Subcutaneous abdominal adipose tissue (tissue), 5 donors: ENCODE results near the gene DOCK7.

ENCODE experiments used
- H3K27ac ChIP-seq: one replicate; pipeline ENCODE4 v1.7.0; 2013; ENCODE audit warnings: low read depth, mild to moderate bottlenecking, inconsistent platforms, low read length, moderate library complexity
- H3K27me3 ChIP-seq, 5 donors: one replicate each; pipeline ENCODE4 v1.7.0; 2013; ENCODE audit warnings: low read length in 5 of 5, inconsistent platforms in 1 of 5; ENCODE audit not compliant: control insufficient read depth in 5 of 5, insufficient read depth in 4 of 5
- H3K36me3 ChIP-seq, 5 donors: one replicate each; pipeline ENCODE4 v1.7.0; 2013; ENCODE audit warnings: low read length in 5 of 5; ENCODE audit not compliant: control insufficient read depth in 5 of 5, insufficient read depth in 5 of 5
- H3K4me1 ChIP-seq, 5 donors: one replicate each; pipeline ENCODE4 v1.7.0; 2013; ENCODE audit warnings: low read length in 5 of 5, mild to moderate bottlenecking in 3 of 5, moderate library complexity in 1 of 5; ENCODE audit not compliant: control insufficient read depth in 5 of 5, insufficient read depth in 5 of 5
- H3K4me3 ChIP-seq, 5 donors: one replicate each; pipeline ENCODE4 v1.7.0; 2013; ENCODE audit warnings: low read length in 5 of 5, low read depth in 1 of 5
- H3K9ac ChIP-seq, 5 donors: one replicate each; pipeline ENCODE4 v1.7.0; 2013; ENCODE audit warnings: low read length in 5 of 5, mild to moderate bottlenecking in 4 of 5, moderate library complexity in 3 of 5
- H3K9me3 ChIP-seq, 5 donors: one replicate each; pipeline ENCODE4 v1.7.0; 2013; ENCODE audit warnings: low read length in 5 of 5; ENCODE audit not compliant: control insufficient read depth in 5 of 5
- donor health status: healthy.
- donor health status: healthy.
- donor health status: healthy.
- donor health status: healthy.
- donor health status: healthy.

Gene DOCK7

DNA sequence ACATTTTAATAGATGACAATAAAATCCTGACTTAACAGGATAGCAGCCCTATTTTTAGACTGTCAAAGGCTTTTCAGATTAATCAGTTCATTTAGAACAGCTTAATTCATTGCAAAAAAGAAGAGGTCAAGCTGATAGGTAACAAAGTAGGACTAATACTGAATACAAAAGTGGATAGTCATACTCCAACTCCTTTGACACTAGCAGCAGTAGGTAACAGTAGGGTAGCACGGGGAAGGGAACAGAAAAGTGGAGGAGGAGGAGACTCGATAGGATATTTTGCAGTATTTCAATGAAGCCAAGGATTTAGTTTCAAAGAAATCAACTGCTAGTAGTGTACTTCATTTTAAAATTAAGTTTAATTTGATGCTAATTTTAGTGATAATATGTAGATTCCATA is 200.2 kb downstream of the DOCK7 start:
- H3K9me3 ChIP-seq = no peaks in the 10 kb centered on the region

DNA sequence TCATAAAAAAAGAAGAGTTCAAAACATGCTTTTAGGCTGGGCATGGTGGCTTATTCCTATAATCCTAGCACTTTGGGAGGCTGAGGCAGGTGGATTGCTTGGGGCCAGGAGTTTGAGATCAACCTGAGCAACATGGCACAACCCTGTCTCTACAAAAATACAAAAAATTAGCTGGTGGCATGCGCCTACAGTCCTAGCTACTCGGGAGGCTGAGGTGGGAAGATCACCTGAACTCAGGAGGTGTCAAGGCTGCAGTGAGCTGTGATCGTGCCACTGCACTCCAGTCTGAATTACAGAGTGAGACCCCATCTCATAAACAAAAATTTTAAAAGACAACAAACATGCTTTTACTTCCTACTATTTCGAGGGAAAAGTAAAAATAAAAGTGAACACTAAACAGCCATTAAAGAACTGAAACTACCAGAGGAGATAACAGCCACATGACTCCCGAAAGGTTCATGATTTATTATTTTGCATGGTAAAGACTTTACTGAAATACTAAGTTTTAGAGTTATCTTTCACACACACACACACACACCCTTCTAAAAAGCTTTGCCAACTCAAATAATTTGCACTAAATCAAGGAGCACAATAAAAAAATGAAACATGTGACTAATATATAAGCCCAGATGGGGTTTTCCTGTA is 203.2 kb downstream of the DOCK7 start:
- no peak overlapping the region for H3K9ac ChIP-seq
- no peaks in the 10 kb centered on the region for H3K4me1 ChIP-seq
- no peak overlapping the region for H3K27ac ChIP-seq
- no peak overlapping the region for H3K4me3 ChIP-seq
- peaks cover 3 to 26% (median 10%) of the 10 kb centered on the region in 5 donors for H3K36me3 ChIP-seq
- no peaks in the 10 kb centered on the region for H3K9me3 ChIP-seq
- H3K27me3 ChIP-seq = no peaks in the 10 kb centered on the region

More for the DNA sequence above, 200.2 kb downstream of the DOCK7 start:
- Histone ChIP-seq H3K9ac (no peak overlapping the region), H3K4me1 (no peaks in the 10 kb centered on the region), H3K36me3 (peaks cover 7 to 40% (median 21%) of the 10 kb centered on the region in 5 donors), H3K4me3 (no peak overlapping the region), H3K27ac (no peak overlapping the region), H3K27me3 (no peaks in the 10 kb centered on the region)

DNA sequence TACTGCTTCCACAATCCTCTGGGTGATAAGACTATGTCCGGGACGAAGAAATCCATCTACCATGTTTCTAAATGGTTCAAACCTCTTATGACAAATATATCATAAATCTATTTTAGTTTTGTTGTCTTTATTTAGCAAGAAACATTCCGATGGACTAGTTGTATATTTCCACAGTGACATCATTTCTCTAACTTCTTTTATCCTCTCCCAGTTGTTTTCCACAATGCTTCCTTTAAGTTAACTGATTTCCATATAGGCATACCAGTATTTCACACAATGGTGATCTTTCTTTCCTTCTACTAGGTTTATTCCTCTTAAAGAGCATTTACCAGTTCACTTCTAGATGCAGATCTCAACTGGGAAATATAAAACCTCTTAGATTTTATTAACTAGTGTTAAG is 206.5 kb downstream of the DOCK7 start:
- Histone ChIP-seq H3K4me1 (no peaks in the 10 kb centered on the region), H3K36me3 (peaks cover 3 to 17% (median 8%) of the 10 kb centered on the region in 5 donors), H3K27me3 (no peaks in the 10 kb centered on the region), H3K27ac (no peak overlapping the region), H3K9ac (no peak overlapping the region), H3K4me3 (no peak overlapping the region), H3K9me3 (no peaks in the 10 kb centered on the region)

DNA sequence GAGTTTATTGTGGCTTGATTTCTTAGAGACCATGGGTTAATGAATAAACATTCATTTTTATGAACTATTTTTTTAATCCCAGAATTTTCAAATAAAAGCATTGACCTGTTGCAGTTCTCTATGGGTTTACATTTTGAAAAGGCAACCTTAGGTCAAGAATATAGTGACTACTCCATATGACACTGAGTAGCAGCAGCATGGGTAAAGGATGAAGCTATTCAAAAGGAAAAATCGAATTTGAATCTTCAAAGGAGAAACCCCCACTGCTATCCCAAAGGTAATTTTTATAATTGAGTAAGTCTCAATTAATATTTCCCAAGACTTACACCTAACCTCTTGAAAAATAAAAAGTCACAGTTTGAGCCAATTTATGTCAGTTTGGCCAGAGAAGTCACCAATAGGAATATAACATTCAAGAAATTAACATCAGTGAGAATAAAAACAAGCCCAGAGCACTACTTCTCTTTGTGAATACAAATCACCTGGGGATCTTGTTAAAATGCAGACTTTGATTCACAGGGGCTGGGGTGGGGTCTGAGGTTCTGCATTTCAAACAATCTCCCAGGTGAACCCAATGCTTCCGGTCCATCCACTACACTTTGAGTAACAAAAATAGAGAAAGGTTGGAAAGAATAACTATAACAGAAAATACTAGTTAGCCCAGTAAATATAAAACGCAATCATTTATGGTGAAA is 211.5 kb downstream of the DOCK7 start:
- H3K9me3 ChIP-seq = no peaks in the 10 kb centered on the region
- H3K36me3 ChIP-seq = peaks cover 27 to 58% (median 42%) of the 10 kb centered on the region in 5 donors
- no peak overlapping the region for H3K27ac ChIP-seq
- no peak overlapping the region for H3K4me3 ChIP-seq
- no peak overlapping the region for H3K9ac ChIP-seq
- H3K4me1 ChIP-seq = no peaks in the 10 kb centered on the region
- H3K27me3 ChIP-seq = no peaks in the 10 kb centered on the region

DNA sequence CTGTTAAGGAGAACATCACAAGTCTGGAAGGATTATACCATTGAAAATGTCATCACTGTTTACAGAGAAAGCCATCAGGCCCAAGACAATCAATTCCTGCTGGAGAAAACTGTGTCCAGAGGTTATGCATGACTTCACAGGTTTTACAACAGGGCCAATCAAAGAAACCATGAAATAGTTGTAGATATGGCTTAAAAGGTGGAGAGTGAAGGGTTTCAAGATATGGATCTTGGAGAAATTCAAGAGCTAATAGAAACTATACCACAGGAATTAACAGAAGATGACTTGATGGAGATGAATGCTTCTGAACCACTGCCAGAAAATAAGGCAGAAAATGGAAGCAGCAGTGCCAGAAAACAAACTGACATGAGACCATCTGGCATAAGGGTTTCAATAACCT is 221.1 kb downstream of the DOCK7 start:
- Histone ChIP-seq H3K4me1 (peaks cover 0 to 3% (median 0%) of the 10 kb centered on the region in 5 donors), H3K4me3 (no peak overlapping the region), H3K27me3 (no peaks in the 10 kb centered on the region), H3K9me3 (peaks cover 0 to 6% (median 3%) of the 10 kb centered on the region in 5 donors), H3K27ac (no peak overlapping the region), H3K36me3 (peaks cover 11 to 42% (median 21%) of the 10 kb centered on the region in 5 donors), H3K9ac (no peak overlapping the region)

DNA sequence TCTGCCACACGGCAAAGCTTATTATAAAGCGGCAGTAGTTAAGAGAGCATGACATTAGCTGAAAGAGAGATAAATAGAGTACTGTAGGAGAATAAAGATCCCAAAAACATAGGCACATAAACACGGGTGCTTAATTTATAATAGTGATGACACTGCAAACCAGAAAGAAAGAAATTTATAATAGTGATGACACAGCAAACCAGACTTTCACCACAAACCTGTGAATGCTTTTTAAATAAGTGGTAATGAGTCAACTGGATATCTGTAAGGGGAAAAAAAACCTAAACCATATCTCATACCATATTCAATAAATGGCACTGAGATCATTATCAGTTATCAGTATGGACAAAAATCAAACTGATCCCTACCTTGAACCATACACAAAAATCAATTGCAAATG is 225.8 kb downstream of the DOCK7 start:
- Histone ChIP-seq H3K4me1 (peaks cover 0 to 3% (median 0%) of the 10 kb centered on the region in 5 donors), H3K27ac (no peak overlapping the region), H3K9ac (no peak overlapping the region), H3K4me3 (no peak overlapping the region), H3K9me3 (no peaks in the 10 kb centered on the region), H3K36me3 (peaks cover 9 to 23% (median 11%) of the 10 kb centered on the region in 5 donors), H3K27me3 (no peaks in the 10 kb centered on the region)

- H3K27me3 ChIP-seq = no peaks in the 10 kb centered on the region
- H3K4me3 ChIP-seq = no peak overlapping the region
- no peak overlapping the region for H3K27ac ChIP-seq
- peaks cover 12 to 36% (median 22%) of the 10 kb centered on the region in 5 donors for H3K36me3 ChIP-seq
- H3K4me1 ChIP-seq = no peaks in the 10 kb centered on the region
- H3K9me3 ChIP-seq = no peaks in the 10 kb centered on the region
- H3K9ac ChIP-seq = no peak overlapping the region
Measured at GRCh38 chr1:62457955-62458354, 230.2 kb downstream of the DOCK7 start.

- H3K9me3 ChIP-seq = no peaks in the 10 kb centered on the region
- no peak overlapping the region for H3K27ac ChIP-seq
- no peaks in the 10 kb centered on the region for H3K27me3 ChIP-seq
- H3K9ac ChIP-seq = no peak overlapping the region
- no peak overlapping the region for H3K4me3 ChIP-seq
- no peaks in the 10 kb centered on the region for H3K4me1 ChIP-seq
- H3K36me3 ChIP-seq = peaks cover 20 to 74% (median 57%) of the 10 kb centered on the region in 5 donors
Measured at GRCh38 chr1:62452951-62453350, 235.2 kb downstream of the DOCK7 start.

- H3K9ac ChIP-seq = no peak overlapping the region
- H3K27me3 ChIP-seq = no peaks in the 10 kb centered on the region
- no peak overlapping the region for H3K4me3 ChIP-seq
- no peak overlapping the region for H3K27ac ChIP-seq
- peaks cover 28 to 76% (median 54%) of the 10 kb centered on the region in 5 donors for H3K36me3 ChIP-seq
- H3K4me1 ChIP-seq = no peaks in the 10 kb centered on the region
- H3K9me3 ChIP-seq = no peaks in the 10 kb centered on the region
Measured at GRCh38 chr1:62450301-62450700, 237.9 kb downstream of the DOCK7 start.

- H3K4me3 ChIP-seq = no peak overlapping the region
- H3K27me3 ChIP-seq = no peaks in the 10 kb centered on the region
- no peak overlapping the region for H3K9ac ChIP-seq
- no peaks in the 10 kb centered on the region for H3K9me3 ChIP-seq
- peaks cover 36 to 81% (median 63%) of the 10 kb centered on the region in 5 donors for H3K36me3 ChIP-seq
- no peak overlapping the region for H3K27ac ChIP-seq
- H3K4me1 ChIP-seq = no peaks in the 10 kb centered on the region
Measured at GRCh38 chr1:62448221-62448933, 239.8 kb downstream of the DOCK7 start.
